GDM1 (cell line): ENCODE data around the gene GAGE12C.
"Not testable (repeated sequence)": the region's sequence is repeated elsewhere in the genome, so short reads cannot be mapped to it uniquely, and the experiment has no call there.

ENCODE experiments used
- DNase-seq: peaks from one replicate; lab custom pipeline; 2025; lab: John Stamatoyannopoulos, UW

The GAGE12C gene, protein sequence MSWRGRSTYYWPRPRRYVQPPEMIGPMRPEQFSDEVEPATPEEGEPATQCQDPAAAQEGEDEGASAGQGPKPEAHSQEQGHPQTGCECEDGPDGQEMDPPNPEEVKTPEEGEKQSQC

GRCh38 chrX:49531877-49532276, at the start of gene GAGE12C:
Gene GAGE12C (plus strand): TSS chrX:49532177. CDS start chrX:49533332, 1,155 bp downstream.
- DNase-seq, result not testable (repeated sequence)

DNA sequence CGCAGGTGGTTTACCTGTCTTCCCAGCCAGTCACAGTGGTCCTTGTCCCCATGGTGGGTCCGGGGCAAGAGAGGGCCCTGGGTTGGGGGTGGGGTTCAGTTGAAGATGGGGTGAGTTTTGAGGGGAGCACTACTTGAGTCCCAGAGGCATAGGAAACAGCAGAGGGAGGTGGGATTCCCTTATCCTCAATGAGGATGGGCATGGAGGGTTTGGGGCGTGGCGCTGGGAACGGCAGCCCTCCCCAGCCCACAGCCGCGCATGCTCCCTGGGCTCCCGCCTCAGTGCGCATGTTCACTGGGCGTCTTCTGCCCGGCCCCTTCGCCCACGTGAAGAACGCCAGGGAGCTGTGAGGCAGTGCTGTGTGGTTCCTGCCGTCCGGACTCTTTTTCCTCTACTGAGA, 9.5 kb downstream of the GAGE12C start, which contains the start of gene GAGE12D:
TSS of gene GAGE12D (plus strand) at position 301 of the 400 bp plus-strand sequence. CDS start 1,155 bp downstream, outside the sequence.
- not testable (repeated sequence) for DNase-seq

- DNase-seq, result not testable (repeated sequence)
Measured at GRCh38 chrX:49550989-49551388, 19.0 kb downstream of the GAGE12C start, which contains the start of gene GAGE12E. Gene GAGE12E (plus strand): TSS chrX:49551289. CDS start chrX:49552444, 1,155 bp downstream.

DNA sequence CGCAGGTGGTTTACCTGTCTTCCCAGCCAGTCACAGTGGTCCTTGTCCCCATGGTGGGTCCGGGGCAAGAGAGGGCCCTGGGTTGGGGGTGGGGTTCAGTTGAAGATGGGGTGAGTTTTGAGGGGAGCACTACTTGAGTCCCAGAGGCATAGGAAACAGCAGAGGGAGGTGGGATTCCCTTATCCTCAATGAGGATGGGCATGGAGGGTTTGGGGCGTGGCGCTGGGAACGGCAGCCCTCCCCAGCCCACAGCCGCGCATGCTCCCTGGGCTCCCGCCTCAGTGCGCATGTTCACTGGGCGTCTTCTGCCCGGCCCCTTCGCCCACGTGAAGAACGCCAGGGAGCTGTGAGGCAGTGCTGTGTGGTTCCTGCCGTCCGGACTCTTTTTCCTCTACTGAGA, 28.6 kb downstream of the GAGE12C start, which contains the start of gene GAGE12F:
TSS of gene GAGE12F (plus strand) at position 301 of the 400 bp plus-strand sequence. CDS start 1,155 bp downstream, outside the sequence.
- not testable (repeated sequence) for DNase-seq

DNA sequence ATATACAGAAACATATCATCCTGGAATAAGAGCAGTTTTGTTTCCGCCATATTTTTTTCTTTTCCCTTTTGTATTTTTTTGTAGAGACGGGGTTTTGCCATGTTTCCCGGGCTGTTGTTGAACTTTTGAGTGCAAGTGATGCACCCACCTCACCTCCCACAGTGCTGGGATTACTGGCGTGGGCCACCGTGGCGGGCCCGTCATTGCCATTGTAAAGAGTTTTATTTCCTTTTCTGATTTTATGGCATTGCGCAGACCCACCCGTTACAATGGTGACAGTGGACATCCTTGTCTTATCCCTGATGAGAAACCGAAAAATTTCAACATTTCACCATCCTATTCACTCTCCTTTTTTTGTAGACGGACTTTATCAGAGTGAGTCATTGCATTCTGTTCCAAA, 36.8 kb downstream of the GAGE12C start:
- not testable (repeated sequence) for DNase-seq

- not testable (repeated sequence) for DNase-seq
Measured at GRCh38 chrX:49569152-49569551, 37.2 kb downstream of the GAGE12C start.

- not testable (repeated sequence) for DNase-seq
Measured at GRCh38 chrX:49570100-49570499, 38.1 kb downstream of the GAGE12C start, which contains the start of gene GAGE12G. Gene GAGE12G (plus strand): TSS chrX:49570400. CDS start chrX:49571555, 1,155 bp downstream.

DNA sequence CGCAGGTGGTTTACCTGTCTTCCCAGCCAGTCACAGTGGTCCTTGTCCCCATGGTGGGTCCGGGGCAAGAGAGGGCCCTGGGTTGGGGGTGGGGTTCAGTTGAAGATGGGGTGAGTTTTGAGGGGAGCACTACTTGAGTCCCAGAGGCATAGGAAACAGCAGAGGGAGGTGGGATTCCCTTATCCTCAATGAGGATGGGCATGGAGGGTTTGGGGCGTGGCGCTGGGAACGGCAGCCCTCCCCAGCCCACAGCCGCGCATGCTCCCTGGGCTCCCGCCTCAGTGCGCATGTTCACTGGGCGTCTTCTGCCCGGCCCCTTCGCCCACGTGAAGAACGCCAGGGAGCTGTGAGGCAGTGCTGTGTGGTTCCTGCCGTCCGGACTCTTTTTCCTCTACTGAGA, 47.7 kb downstream of the GAGE12C start, which contains the start of gene GAGE12H:
TSS of gene GAGE12H (plus strand) at position 301 of the 400 bp plus-strand sequence. CDS start 1,155 bp downstream, outside the sequence.
- not testable (repeated sequence) for DNase-seq
